CD4-positive, alpha-beta T cell treated with Interleukin-4 for 1 hour (primary cell): ENCODE measurements around the gene SLC26A9.

Source experiments
- DNase-seq, 2 donors: peaks; one replicate each; pipeline ENCODE4 v3.0.0-alpha.2; 2020 to 2022

Gene SLC26A9

GRCh38 chr1:205943245-205943644, at the start of gene SLC26A9:
Gene SLC26A9 (minus strand): TSS chr1:205943456. CDS start chr1:205935820, 7,636 bp downstream.
- DNase-seq, result no peak

GRCh38 chr1:205992218-205992882, 49.1 kb upstream of the SLC26A9 start:
- no peak for DNase-seq

DNA sequence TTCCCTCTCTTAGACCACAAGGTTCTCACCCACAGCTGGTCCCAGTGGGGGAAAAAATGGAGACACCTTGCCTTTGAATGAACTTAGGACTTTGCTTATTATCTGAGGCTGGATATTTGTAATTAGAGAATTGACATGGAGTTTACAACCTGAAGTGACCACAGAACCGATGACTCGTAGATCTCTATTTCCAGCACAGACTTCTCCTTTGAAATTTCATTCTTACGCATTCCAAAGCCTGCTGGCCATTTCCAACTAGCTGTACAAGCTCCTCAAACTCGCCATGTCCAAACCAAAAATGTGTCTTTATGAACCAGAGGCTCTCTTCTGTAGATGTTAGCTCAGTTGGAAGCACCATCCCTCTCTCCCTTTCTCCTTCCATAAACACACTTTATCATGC, 48.0 kb upstream of the SLC26A9 start:
- no peak for DNase-seq

DNA sequence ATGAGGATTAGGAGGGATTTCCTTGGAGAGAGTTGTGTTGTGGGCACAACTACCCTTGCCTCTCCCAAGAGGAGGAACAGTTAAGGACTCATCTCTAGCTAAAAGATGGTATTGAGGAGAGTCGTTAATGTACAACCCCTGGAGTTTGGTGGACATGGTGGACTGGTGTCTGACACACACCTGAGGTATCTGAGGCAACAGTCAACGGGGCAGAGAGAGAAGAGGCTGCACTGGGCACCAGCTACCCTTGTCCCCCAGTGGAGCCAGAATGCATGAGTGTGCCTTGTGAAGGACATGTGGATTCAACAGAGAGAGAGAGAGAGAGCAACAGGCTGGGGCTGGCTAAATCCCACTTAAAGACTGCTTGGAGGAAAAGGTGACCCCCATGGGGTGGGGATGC, 47.0 kb upstream of the SLC26A9 start:
- no peak for DNase-seq

- no peak for DNase-seq
These were observed 46.5 kb upstream of the SLC26A9 start for GRCh38 chr1:205989786-205990185.

GRCh38 chr1:205988585-205988995, 45.3 kb upstream of the SLC26A9 start:
- DNase-seq, result no peak

DNA sequence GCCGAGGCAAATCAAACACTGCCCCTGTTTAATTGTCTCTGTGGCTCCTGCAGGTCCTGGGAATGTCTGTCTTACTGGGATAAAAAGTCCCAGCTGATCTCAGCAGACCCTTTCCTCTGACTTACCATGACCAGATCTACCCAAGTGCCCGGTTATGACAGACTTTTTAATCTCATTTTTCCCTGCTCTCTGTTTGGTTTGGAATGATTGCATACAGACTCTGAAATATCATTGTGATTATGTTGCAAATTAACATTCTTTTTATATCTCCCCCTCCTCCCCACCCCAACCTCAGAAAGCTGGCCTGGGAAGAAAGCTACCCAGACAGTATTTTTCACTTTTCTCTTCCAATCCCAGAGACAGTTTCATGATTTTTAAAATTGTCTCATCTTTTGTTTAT, 43.6 kb upstream of the SLC26A9 start:
- no peak for DNase-seq

DNA sequence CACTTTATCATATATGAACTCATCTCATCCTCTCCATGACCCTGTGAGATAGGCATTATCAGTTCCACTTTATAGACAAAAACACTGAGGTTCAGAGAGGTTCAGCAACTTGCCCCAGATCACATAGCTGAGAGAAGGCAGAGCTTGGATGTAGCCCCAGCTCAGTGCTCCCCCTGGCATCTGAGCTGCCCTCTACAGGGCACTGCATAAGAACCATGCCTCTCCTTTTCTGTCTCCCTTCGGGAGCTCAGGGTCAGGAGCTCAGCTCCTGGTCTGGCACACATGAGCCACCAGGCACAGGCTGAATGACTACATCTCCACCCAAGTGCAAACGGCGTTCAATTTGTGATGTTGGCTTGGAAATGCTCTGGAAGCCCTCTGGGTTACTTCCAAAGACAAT, 43.0 kb upstream of the SLC26A9 start:
- no peak for DNase-seq

GRCh38 chr1:205985330-205986005, 42.2 kb upstream of the SLC26A9 start:
- DNase-seq, result no peak

GRCh38 chr1:205983925-205984725, 40.9 kb upstream of the SLC26A9 start:
- DNase-seq, result peak; percentile 8 to 30

- no peak for DNase-seq
These were observed 38.0 kb upstream of the SLC26A9 start for GRCh38 chr1:205981257-205981656.

- no peak for DNase-seq
These were observed 37.1 kb upstream of the SLC26A9 start for GRCh38 chr1:205980237-205980870.

GRCh38 chr1:205979301-205979700, 36.0 kb upstream of the SLC26A9 start:
- no peak for DNase-seq

GRCh38 chr1:205978676-205979075, 35.4 kb upstream of the SLC26A9 start:
- DNase-seq, result no peak

DNA sequence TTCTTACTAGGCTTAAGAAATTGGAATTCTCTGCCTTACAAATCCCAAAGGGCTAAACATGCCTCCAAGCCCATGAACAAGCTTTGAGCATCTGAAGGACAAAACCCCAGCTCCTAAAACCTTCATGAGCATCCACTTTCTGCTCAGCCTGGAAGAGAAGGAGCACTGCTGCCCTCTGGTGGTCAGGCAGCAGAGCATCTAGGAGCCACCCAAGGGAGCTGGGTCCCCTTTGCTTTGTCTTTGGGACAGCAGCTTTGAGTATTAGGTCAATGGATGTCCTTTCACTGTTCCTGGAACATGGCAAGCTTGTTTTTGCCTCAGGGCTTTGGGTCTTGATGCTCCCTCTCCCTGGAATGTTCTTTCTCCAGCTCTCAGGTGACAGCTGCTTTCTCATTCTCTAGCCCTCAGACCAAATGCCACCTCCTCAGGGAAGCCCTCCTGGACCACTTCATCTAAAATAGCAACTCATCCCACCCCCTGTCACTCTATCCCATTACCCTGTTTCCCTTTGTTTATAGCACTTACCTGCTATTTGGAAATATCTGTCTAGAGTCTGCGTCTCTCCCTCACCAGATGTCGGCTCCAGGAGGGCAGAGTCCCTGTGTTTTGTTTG, 34.3 kb upstream of the SLC26A9 start:
- peak; percentile 70 to 75 for DNase-seq

DNA sequence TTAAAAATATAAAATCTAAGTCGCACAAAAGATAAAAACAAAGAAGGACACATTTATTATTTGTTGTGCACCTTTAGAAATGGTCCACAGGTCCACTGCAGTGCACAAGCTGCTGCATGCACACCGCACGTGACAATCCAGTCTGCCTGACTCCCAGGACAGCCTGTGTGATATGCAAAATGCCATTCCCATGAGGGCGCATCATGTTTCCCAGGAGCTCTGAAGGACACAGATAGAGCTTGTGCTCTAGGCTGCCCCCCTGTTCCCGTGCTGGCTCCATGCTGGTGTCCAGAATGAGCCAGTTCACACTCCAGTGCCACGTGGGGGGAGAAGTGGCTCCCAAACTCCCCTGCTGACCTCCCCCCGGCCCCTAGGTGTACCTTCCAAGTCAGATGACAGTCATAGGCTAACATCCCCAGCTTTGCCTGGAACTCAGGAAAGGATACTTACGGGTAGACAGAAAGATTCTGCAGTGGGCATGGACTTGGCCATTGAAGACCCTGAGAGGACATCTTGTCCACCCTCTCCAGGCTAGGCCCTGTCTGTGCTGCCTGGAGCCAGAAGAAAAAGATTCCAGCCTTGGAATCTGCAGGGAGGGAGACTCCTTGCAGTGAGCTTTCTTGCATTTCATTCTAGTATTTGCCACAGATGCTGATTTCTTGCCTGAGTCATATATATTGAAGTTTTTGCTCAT, 33.6 kb upstream of the SLC26A9 start:
- no peak for DNase-seq

DNA sequence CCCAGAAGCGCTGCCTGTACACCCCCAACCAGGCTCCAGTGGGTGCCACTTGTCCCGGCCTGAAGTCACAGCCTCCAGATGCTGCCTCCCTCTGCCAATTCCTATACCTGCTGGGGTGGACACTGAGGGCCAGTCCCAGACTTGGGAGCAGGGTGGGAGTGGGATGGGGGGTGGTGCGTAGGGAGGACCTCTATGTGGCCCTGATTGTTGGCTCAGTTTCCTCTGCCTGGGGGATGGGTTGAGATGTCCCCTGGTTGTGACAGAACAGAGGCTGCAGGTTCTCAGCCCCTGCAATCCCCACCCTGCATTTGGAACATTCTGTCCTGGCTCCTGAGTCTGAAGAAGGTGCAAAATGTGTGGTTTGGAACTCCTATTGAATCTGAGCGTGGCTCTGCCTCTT, 32.8 kb upstream of the SLC26A9 start:
- no peak for DNase-seq

GRCh38 chr1:205975387-205975998, 32.2 kb upstream of the SLC26A9 start:
- DNase-seq, result no peak

DNA sequence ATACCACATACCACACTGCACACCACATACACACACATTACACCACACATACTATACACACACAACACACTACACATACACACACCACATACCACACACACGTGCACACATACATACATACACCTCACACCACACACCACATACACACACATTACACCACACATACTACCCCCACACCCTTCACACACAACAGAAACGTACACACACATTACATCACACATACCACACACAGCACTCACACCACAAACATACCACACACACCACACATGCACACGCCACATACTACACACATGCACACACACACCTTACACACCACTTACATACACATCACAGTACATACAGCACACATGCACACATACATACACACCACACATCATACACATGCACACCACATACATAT, 31.5 kb upstream of the SLC26A9 start:
- DNase-seq, result no peak

DNA sequence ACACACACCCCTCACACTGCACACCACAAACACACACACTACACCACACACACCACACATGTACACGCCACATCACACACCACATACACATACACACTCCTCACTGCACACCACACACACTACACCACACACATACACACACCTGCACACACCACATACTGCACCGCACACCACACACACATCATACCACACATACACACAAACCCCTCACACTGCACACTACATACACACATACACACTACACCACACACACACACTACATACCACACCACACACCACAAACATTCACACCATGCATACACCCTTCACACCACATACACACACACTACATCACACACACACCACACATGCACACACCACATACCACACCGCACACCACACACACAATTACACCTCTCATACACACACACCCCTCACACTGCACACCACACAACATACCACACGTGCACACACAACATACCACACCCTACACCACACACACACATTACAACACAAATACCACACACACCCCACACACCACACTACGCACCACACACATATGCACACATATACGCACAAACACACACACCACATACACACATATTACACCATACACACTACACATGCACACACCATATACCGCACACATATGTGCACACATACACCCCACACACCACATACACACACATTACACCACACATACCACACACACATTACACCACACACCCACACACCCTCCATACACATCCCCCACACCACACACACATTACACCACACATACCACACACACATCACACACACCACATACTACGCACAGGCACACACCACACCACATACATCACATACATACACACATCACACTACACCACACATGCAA, 30.3 kb upstream of the SLC26A9 start:
- DNase-seq, result no peak
